Dermis microvascular lymphatic vessel endothelial cell (primary cell): ENCODE results near the gene OR52D1. TPM values are rescaled to one million over a fixed set of nuclear protein-coding genes. Genes with fewer than 3 reads are reported as not detected.

Experiments used
- DNase-seq, 2 donors: peaks; one replicate each; pipeline versions ENCODE4 v3.0.0 to v3.0.0-alpha.2; 2010; ENCODE audit warnings: low read depth in 2 of 2
- total RNA-seq: library from RNA; depleted of rRNA; stranded (reverse); fragments of >200 nt; gene quantifications from 2 replicates; pipeline ENCODE4 v1.2.1, GENCODE V29; 2014

OR52D1 gene
- total RNA-seq: not detected in 2 replicates

DNA sequence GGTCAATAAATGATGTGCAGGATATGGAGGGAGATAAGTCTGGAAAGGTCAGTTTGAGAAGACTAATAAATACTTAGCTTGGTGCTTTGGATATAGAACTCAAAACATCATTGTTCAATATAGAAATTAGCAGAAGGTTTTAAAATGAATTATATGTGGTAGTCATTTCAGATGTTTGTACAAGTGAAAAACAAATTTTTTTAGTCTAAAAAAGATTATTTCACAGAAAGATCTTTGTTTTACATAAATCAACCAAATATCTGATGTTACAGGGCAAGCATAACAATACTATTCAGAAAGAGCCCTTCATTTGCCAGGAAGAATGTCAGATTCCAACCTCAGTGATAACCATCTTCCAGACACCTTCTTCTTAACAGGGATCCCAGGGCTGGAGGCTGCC lies at the start of gene OR52D1:
Gene OR52D1 (plus strand): TSS at position 301 of the 400 bp plus-strand sequence. CDS start 22 bp downstream, at position 323.
- no peak for DNase-seq

- no peak for DNase-seq
Measured at GRCh38 chr11:5441414-5441813, 47.1 kb upstream of the OR52D1 start, which contains the start of gene OR51I1. Gene OR51I1, minus strand, starts transcription at chr11:5441514. Its CDS starts 0 bp downstream, at chr11:5441514.

DNA sequence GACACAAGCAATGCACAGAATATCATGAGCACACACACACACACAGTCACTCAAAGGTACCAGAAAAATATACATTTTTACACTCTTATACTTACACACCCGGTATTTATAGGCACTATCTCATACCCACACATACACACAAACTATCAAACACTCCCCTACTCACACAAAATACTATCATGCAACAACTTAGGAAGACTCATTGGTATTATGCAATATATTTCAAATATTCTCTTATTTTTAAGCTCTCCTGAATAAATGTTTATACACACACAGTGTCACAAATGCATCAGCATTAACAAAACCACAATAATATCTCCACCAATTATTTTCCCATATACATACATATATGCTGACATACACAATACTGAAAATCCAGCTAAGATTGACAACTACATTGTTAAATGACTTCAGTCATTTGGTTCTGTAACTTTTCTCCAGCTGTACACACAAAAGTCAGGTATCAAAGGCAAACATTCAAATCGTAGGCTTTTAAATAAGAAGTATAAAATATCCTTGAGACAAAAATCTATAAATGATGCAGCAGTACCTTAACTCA lies 44.6 kb upstream of the OR52D1 start:
- no peak for DNase-seq

DNA sequence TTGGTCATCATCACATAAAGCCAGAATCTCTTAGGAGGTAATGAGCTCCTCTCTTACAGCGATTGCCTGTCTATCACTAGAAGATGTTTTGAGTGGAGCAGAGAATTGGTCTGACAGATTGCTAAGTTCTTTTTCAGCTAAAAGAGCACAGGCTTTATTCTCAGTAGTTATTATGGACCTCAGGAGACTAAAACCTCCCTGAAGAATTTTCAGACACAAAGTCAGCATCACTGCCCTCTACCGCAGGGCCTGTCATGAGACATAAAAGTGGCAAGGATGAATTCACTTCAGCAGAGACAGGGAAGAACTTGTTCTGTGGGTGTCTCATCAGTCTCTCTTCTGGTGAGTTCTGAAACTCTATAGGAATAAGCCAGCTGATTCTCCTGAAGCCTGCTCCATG lies 39.5 kb upstream of the OR52D1 start, which contains the start of gene OR51I2:
Gene OR51I2 (plus strand): TSS at position 301 of the 400 bp plus-strand sequence. CDS start 4,166 bp downstream, outside the sequence.
- DNase-seq: no peak

- no peak for DNase-seq
Measured at GRCh38 chr11:5449432-5449831, 39.1 kb upstream of the OR52D1 start.

- no peak for DNase-seq
Measured at GRCh38 chr11:5460983-5461621, 27.4 kb upstream of the OR52D1 start.

- DNase-seq: no peak
Measured at GRCh38 chr11:5467527-5467926, 21.0 kb upstream of the OR52D1 start.

GRCh38 chr11:5473921-5474320 lies 14.6 kb upstream of the OR52D1 start:
- DNase-seq: no peak

- peak; percentile 33 to 64 for DNase-seq
Measured at GRCh38 chr11:5476186-5476819, 12.2 kb upstream of the OR52D1 start.

- no peak for DNase-seq
Measured at GRCh38 chr11:5486003-5486402, 2.5 kb upstream of the OR52D1 start.

DNA sequence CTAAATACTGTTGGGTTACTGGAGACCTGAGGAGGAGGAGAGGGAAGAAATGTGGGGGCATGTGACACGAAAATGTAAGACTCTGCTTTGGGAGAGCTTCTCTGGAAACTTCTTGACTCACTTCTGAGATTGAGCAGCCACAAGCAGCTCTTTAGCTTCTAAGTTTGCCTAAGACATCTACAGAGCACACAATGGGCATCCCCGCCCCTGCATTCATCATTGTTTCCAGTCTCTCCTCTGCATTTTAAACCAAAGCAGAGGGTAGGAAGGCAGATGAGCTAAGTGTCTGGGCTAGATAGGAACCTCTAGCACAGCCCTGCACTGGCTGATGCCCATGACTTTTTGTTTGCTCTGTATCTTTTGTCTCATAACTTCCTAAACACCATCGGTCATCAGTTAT lies 2.1 kb upstream of the OR52D1 start:
- DNase-seq: no peak

GRCh38 chr11:5488798-5489399 lies 414 bp downstream of the OR52D1 start:
- no peak for DNase-seq

GRCh38 chr11:5489576-5490357 lies 1.3 kb downstream of the OR52D1 start:
- DNase-seq: no peak

DNA sequence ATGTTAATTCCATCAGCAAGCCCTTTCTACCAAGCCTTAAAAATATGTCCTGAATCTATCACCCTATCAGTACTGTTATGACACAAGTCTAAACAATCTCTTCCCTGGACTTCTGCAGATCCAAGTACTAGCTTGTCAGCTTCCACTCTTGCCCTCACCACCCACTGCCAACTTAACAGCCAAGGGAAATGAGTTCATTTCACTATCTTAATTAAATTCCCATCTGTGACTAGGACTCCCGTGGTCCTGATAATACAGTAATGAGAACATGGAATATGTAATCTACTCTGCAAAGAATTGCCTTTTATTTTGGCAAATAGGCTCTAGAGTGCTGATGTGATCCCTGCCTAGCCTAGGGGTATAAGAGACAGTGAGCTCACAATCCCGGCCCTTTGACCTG lies 11.2 kb downstream of the OR52D1 start:
- no peak for DNase-seq

GRCh38 chr11:5500393-5500801 lies 11.9 kb downstream of the OR52D1 start:
- no peak for DNase-seq

DNA sequence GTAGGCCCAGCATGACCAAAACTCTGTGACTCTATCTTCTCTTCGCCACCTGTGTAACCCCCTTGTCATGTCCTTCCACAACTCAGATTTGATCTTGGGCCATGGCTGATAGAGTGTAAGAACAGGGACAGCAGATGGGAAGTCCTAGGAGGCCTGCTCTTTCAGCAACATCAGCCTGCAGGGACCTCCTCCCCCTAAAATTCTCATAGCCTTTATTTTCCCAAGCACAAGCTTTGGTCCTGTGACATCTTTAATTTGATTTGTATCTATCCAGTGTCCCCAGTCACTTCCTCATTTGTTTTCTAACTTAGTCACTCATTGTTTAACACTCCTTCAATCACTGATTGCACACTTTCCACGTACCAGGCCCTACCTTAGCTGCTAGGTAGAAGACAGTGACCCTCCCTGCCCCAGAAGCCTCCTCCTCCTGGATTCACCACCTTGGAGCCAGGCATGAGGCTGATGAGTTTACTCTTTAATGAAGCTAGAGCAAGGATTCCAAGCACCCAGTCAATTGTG lies 16.0 kb downstream of the OR52D1 start:
- no peak for DNase-seq

DNA sequence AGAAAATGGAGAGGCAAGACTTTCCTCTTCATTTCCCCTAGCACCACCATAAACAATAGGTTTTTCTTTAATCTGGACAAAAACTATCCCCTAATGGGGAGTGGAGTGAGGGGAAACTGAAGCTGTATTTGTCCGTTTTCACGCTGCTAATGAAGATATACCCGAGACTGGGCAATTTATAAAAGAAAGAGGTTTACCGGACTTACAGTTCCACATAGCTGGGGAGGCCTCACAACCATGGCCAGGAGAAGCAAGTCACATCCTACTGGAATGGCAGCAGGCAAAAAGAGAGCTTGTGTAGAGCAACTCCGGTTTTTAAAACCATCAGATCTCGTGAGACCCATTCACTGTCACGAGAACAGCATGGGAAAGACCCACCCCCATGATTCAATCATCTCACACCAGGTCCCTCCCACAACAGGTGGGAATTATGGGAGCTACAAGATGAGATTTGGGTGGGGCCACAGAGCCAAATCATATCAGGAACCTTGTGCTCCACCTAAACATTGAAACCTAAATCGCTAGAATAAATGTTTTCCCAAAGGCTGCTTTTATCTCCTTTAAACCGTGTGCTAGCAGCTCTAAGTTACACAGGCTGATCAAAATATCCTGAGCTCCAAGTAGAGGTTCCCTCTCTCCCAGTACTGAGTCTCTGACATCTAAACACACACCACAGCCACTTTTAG lies 17.0 kb downstream of the OR52D1 start:
- DNase-seq: no peak

GRCh38 chr11:5507177-5507932 lies 18.9 kb downstream of the OR52D1 start:
- no peak for DNase-seq

DNA sequence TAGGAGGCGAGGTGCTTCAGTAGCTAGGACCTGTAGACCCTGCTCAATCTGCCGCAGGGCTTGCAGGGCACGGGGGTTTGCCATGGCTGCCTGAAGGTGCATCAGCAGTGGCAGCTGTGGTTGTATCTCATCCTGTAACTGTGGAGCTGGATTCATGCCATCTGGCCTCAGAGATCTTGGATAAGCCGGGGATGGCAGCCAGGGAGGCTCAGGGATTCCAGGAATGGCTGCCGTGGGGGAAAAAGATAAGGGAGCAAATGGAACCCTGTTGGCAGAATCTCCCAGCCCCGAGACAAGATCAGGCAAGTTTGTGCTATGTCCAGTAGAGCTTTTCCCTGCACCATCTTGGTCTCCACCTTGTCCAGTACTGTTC lies 19.4 kb downstream of the OR52D1 start:
- DNase-seq: no peak

- DNase-seq: no peak
Measured at GRCh38 chr11:5508605-5509004, 20.1 kb downstream of the OR52D1 start.
